Ammon's horn (tissue), 1 donor: Measurements from ENCODE around the gene HSDL1.

ENCODE experiments used
- DNase-seq: peaks from one replicate; pipeline ENCODE4 v3.0.0-alpha.2; 2016; ENCODE audit warnings: low spot score

HSDL1 gene

DNA sequence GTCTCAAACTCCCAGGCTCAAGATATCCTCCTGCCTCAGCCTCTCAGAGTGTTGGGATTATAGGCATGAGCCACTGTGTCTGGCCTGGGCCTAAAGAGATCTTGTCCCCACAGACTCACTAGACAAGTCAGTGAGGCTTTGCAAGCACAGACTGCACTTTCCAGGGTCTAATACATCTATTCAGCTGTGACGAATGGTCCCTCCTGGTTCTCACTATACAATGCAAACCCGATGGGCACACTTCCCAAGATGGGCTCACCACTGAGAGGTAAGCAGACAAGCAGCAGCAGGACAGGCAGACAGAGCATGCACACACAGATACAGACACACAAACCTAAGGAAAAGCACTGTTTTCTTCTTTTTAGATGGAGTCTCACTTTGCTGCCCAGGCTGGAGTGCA, 37.1 kb downstream of the HSDL1 start:
- no peak for DNase-seq

GRCh38 chr16:84105948-84106740, 38.8 kb downstream of the HSDL1 start:
- DNase-seq = no peak

- peak; percentile 48 for DNase-seq
Measured at GRCh38 chr16:84105301-84105815, 39.6 kb downstream of the HSDL1 start.

DNA sequence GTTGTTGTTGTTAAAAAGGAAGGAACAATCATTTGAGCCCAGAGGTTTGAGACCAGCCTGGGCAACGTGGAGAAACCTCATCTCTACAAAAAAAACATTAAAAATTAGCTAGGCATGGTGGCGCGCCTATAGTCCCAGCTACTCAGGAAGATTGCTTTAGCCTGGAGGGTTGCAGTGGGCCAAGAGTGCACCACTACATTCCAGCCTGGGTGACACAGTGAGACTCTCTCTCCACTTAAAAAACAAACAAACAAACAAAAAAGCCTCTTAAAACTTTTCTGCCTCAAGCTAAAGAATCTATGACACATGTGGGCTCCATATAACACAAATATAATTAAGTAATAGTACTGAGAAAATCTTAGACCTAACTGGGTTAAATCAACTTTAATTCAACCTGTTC, 40.7 kb downstream of the HSDL1 start:
- DNase-seq = no peak

GRCh38 chr16:84103678-84104077, 41.3 kb downstream of the HSDL1 start:
- DNase-seq = no peak

DNA sequence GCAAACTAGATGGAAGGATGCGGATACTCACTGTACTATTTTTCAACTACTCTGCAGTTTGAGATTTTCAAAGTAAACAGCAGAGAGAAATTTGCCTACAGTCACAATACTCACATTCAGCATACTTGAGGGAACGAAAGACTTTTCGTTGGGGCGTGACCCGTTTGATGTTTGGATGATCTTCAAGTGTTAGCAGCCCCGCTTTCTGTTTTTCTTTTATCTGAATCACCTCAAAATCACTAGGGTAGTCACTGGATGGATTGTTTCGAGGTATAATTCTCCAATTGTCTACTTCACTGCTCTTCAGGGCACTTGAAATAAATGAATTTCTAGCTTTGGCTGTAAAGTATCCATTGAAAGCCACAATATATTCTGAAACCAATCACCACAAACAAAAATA, 46.0 kb downstream of the HSDL1 start:
- no peak for DNase-seq

DNA sequence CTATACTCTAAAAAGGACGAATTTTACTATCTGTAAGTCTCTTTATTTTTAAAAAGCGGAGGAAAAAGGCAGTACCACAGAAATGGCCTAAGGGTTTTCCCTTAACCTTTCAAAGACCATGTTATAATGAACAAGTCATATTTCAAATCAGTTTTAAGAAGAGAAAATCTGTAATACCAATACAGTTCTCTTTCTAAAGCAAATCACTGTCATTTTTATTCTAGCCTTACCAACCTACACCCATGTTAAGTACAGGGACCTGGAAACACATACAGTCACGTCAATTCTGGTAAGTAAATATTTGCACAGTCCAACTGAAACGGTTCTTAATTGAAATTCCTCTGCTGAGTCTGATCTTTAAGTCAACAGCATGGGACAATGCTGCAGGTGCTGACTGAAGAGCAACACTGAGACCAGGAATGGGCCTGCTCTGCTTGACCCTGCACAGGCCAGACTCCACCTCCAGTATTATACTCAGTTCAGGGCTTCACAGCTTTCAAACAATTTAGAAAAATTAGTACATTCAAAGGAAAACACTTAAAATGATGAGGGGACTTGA, 48.5 kb downstream of the HSDL1 start:
- no peak for DNase-seq

DNA sequence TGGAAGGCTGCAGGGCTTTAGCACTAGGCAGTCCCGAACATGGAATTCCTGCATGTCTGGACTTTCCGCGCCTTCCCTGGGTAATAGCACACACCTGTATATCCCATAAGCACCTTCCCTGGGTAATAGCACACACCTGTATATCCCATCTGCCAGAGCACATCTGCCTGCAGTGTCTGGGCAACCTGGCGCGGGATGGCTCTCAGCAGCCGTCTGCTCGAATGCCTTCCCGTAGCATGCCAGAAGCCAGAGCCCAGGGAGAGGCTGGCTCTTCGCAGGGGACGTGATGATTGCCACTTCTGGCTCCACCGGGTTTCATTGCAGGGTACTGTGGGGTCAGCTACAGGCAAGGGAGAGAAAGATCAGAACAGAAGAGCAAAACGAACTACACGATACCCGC, 49.5 kb downstream of the HSDL1 start:
- no peak for DNase-seq

GRCh38 chr16:84093879-84094270, 51.1 kb downstream of the HSDL1 start:
- no peak for DNase-seq

DNA sequence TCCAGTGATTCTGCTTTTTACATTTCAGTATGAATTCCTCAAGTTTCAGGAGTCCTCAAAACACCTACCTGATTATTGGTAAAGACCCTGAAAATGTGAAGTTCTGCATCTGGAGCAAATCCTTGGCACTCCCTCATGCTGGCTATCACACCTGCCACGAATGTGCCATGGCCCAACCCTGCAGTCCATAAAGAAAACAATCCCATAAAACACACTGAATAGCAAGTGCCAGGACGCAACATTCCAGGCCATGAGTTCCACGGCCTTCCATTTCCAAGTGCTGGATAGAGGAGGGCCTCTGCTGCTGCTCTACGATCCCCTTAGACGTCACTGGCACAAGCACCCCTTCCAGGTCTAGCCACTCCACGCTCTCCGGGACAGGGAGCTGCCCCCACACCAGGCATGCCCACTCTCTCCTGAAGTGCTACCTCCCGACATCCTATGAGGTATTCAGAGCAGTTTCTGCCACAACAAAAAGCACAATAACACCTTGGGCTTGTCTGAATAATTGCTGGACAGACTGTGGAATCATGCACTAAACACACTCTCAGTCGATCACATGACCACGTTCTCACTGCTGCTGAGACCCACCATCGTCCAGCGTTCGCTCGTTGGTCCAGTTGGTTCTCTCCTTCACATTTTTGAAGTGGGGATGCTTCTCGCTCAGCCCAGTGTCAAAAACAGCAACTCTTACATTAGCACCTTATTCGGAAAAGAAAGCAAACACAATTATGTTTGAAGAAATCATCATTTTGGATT, 51.7 kb downstream of the HSDL1 start:
- no peak for DNase-seq

DNA sequence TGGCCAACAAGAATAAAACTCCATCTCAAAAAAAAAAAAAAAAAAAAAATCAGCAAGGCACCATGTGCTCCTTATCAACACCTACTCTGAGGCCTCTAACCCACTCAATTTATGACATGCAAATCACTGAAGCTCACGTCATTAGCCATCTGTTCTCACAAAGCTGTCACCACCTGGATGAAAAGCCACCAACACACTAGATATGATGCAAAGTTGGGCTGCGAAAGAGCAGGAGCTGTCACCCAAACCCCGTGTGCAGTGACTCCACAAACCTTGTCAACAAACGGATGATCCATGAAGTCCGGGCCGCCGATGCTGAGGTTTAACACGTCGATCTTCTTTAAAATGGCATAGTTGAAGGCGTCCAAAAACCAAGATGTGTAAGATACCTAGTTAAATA, 53.5 kb downstream of the HSDL1 start:
- DNase-seq = peak; percentile 74

- DNase-seq = peak; percentile 63
Measured at GRCh38 chr16:84090211-84090610, 54.8 kb downstream of the HSDL1 start.

DNA sequence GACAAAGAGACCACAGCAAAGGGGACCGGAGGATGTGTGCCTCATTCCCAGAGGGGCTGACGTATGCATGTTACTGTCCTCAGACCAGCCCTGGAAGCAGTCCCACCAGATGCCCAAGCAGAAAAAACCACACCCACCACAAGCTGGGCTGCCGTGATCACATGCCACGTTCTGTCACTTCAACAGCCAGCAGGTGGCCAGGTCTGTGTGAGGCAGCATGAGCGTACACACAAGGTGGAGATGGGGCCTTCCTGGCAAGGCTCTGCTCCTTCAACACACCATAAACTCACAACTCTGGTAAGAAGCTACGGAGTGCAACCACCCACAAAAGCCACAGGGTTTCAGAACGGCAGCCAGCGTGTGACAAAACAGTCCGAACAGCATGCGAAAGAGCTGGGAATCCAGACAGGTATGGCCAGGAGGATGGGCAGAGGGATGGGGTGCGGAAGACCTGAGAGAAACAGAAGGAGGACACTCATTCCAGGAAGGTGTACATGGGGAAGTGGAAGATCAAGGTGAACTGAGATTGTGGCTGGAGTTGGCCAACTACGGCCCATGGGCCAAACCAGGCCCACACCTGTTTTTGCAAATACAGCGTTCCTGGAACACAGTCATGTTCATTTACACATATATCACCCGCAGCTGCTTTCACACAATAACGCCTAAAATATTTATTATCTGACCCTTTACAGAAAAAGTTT, 56.1 kb downstream of the HSDL1 start:
- DNase-seq = no peak

- DNase-seq = no peak
Measured at GRCh38 chr16:84087466-84088151, 57.4 kb downstream of the HSDL1 start.

- DNase-seq = no peak
Measured at GRCh38 chr16:84087001-84087400, 58.0 kb downstream of the HSDL1 start.

GRCh38 chr16:84086341-84086740, 58.6 kb downstream of the HSDL1 start:
- DNase-seq = no peak

GRCh38 chr16:84085773-84086172, 59.2 kb downstream of the HSDL1 start:
- no peak for DNase-seq

DNA sequence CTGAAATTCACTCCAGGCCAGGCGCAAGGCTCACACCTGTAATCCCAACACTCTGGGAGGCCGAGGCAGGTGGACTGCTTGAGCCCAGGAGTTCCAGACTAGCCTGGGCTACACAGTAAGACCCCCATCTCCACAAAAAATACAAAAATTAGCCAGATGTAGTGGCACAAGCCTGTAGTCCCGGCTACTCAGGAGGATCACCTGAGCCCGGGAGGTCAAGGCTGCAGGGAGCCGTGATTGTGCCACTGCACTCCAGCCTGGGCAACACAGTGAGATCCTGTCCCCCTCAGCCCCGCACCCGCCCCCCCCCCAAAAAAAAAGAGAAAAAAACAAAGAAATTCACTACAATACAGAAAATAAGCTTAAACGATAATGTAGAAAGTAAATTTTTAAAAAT, 59.7 kb downstream of the HSDL1 start:
- DNase-seq = no peak

DNA sequence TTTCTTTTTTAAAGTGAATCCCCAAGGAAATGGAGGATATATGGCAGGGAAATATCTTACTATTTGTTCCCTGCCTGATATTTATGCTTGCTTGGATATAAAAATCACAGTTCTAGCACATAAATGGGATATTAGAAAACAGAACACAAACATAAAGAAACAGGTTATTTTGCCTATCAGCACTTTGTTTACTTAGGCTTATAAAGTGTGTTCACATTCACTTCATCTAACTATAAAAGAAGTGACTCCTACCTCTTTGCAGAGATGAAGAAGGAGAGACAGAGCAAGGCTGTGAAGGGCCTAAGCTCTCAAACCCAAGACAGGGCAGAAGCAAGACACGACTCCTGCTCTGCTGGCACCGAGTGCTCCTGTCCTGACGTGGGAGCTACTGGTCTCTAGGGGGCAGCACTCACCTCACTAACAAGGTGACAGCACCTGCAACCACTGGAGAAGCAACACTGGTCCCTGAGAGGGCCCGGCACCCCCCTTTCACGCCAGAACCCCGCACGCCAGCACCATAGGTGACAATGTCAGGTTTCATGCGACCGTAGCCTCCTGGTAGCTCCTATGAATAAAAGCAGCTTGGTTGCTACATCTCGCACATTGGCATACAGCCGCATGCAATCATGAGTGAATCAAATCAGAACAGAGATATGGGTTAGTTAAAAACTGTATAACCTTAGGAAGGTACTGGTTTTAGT, 60.3 kb downstream of the HSDL1 start:
- peak; percentile 70 for DNase-seq

GRCh38 chr16:84082835-84083569, 62.0 kb downstream of the HSDL1 start:
- peak; percentile 64 for DNase-seq
